Neural cell (in vitro differentiated cells): ENCODE results near the gene MARF1.

Experiments used
- CTCF ChIP-seq: fragments of 450-650 bp; IDR thresholded peaks from 2 replicates; pipeline ENCODE4 v1.5.1; 2014; ENCODE audit warnings: antibody characterized with exemption, mild to moderate bottlenecking, moderate library complexity; ENCODE audit not compliant: poor library complexity, severe bottlenecking
- EZH2 ChIP-seq: fragments of 200-600, 300-800 bp; shearing (Covaris generic), sonication (generic); IDR thresholded peaks from 2 replicates; pipeline ENCODE4 v1.6.1; 2014; ENCODE audit warnings: antibody characterized with exemption, low read length, borderline replicate concordance, mild to moderate bottlenecking; ENCODE audit not compliant: insufficient read depth, poor library complexity, severe bottlenecking
- POLR2AphosphoS5 ChIP-seq: IDR thresholded peaks from 2 replicates; pipeline ENCODE4 v1.6.1; 2012

- TF ChIP-seq POLR2AphosphoS5 (no peak), CTCF (no peak), EZH2 (no peak)
Measured at GRCh38 chr16:15544405-15544804, 98.5 kb downstream of the MARF1 start.
